ENCODE measurements around the gene HSPA1L. TPM values are rescaled to one million over a fixed set of nuclear protein-coding genes. Genes with fewer than 3 reads are reported as not detected.

Gene HSPA1L
- total and polyA plus RNA-seq, 10 of the 15 experiments (the other 5 are each of a cell fraction or from before 2014, with no cell fraction given), result 0.69 to 2.5 (median 1.5) TPM

DNA sequence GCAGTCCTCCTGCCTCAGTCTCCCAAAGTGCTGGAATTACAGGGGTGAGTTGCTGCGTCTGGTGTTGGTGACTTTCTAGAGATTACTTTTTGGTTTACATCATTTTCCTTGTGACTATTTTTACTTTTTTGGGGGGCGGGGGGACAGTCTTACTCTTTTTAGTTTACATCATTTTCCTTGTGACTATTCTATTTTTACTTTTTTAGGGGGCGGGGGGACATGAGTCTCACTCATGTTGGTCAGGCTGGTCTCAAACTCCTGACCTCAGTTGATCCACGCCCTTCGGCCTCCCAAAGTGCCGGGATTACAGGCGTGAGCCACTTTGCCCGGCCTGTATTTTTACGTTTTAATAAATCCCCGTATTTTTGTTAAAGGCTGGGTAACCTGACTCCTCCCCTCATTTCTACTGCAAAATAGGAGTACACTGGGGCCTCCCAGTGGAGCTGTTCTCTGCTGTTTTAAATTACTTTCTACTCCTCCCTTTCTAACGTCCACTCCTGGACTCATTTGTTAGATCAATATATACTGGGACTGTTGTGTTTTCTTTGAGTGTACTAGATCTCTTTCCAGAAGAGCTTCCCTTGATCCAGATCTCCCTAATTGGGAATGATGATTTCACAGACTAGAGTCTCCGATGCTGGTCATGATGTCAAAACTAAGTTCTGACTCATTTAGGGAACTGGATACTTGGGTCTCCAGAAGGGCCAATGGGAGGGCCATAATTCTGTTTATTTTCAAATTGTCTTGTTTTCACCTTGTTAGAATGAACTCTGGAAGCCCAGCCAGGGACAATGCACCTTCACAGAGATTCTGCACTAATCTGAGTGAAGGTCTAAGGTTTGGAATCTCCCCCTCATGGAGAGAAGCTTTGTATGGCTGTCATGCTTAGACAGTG, 21.6 kb upstream of the HSPA1L start (continued):
- TF ChIP-seq, protein P1, sequence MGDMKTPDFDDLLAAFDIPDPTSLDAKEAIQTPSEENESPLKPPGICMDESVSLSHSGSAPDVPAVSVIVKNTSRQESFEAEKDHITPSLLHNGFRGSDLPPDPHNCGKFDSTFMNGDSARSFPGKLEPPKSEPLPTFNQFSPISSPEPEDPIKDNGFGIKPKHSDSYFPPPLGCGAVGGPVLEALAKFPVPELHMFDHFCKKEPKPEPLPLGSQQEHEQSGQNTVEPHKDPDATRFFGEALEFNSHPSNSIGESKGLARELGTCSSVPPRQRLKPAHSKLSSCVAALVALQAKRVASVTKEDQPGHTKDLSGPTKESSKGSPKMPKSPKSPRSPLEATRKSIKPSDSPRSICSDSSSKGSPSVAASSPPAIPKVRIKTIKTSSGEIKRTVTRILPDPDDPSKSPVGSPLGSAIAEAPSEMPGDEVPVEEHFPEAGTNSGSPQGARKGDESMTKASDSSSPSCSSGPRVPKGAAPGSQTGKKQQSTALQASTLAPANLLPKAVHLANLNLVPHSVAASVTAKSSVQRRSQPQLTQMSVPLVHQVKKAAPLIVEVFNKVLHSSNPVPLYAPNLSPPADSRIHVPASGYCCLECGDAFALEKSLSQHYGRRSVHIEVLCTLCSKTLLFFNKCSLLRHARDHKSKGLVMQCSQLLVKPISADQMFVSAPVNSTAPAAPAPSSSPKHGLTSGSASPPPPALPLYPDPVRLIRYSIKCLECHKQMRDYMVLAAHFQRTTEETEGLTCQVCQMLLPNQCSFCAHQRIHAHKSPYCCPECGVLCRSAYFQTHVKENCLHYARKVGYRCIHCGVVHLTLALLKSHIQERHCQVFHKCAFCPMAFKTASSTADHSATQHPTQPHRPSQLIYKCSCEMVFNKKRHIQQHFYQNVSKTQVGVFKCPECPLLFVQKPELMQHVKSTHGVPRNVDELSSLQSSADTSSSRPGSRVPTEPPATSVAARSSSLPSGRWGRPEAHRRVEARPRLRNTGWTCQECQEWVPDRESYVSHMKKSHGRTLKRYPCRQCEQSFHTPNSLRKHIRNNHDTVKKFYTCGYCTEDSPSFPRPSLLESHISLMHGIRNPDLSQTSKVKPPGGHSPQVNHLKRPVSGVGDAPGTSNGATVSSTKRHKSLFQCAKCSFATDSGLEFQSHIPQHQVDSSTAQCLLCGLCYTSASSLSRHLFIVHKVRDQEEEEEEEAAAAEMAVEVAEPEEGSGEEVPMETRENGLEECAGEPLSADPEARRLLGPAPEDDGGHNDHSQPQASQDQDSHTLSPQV (IDR thresholded peaks at IDR 0.05), result no peak
- TF ChIP-seq HDAC2 (IDR thresholded peaks at IDR 0.05), result no peak
- no peak for TF ChIP-seq CHD2 (IDR thresholded peaks at IDR 0.05; ENCODE audit: borderline replicate concordance, low read depth, low read length)
- TF ChIP-seq, protein P2, sequence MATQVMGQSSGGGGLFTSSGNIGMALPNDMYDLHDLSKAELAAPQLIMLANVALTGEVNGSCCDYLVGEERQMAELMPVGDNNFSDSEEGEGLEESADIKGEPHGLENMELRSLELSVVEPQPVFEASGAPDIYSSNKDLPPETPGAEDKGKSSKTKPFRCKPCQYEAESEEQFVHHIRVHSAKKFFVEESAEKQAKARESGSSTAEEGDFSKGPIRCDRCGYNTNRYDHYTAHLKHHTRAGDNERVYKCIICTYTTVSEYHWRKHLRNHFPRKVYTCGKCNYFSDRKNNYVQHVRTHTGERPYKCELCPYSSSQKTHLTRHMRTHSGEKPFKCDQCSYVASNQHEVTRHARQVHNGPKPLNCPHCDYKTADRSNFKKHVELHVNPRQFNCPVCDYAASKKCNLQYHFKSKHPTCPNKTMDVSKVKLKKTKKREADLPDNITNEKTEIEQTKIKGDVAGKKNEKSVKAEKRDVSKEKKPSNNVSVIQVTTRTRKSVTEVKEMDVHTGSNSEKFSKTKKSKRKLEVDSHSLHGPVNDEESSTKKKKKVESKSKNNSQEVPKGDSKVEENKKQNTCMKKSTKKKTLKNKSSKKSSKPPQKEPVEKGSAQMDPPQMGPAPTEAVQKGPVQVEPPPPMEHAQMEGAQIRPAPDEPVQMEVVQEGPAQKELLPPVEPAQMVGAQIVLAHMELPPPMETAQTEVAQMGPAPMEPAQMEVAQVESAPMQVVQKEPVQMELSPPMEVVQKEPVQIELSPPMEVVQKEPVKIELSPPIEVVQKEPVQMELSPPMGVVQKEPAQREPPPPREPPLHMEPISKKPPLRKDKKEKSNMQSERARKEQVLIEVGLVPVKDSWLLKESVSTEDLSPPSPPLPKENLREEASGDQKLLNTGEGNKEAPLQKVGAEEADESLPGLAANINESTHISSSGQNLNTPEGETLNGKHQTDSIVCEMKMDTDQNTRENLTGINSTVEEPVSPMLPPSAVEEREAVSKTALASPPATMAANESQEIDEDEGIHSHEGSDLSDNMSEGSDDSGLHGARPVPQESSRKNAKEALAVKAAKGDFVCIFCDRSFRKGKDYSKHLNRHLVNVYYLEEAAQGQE (IDR thresholded peaks at IDR 0.05; ENCODE audit: low read depth, low read length), result no peak
- TF ChIP-seq GABPA (IDR thresholded peaks at IDR 0.05; ENCODE audit: low read depth), result no peak
- TF ChIP-seq YBX1 (IDR thresholded peaks at IDR 0.05), result no peak
- no peak for TF ChIP-seq EGR1 (IDR thresholded peaks at IDR 0.05; ENCODE audit: borderline replicate concordance in 1 of 2, low read depth in 2 of 2, low read length in 2 of 2)

Measured in GM12878 (cell line).